Mammary epithelial cell (primary cell): ENCODE data around the gene ZNF784.

Experiments
- CTCF ChIP-seq, 2 donors: IDR thresholded peaks in 1 of 2; conservative IDR thresholded peaks in 1 of 2; 2 replicates each; pipeline ENCODE4 v1.5.1; 2011 to 2012; ENCODE audit warnings: inconsistent platforms in 2 of 2, low read length in 2 of 2, mild to moderate bottlenecking in 2 of 2, control low read depth in 1 of 2, low read depth in 1 of 2; ENCODE audit not compliant: insufficient read depth in 1 of 2; ENCODE audit errors: extremely low read depth in 1 of 2
- EZH2 ChIP-seq: IDR thresholded peaks from 2 replicates; pipeline ENCODE4 v1.6.1; 2012; ENCODE audit warnings: low read length, inconsistent platforms, borderline replicate concordance

GRCh38 chr19:55624109-55625003, at the start of gene ZNF784:
- TF ChIP-seq CTCF (conservative IDR thresholded peaks at IDR 0.05 in 1 of 2, IDR thresholded peaks at IDR 0.05 in 1 of 2; ENCODE audit: extremely low read depth in 1 of 2, insufficient read depth in 1 of 2, low read depth in 1 of 2, low read length in 2 of 2) (no peak), EZH2 (no peak)
